Measurements from ENCODE around the gene FAM20C. TPM values are rescaled to one million over a fixed set of nuclear protein-coding genes. Genes with fewer than 3 reads are reported as not detected.

FAM20C gene
- total RNA-seq, 2 donors from 2014 or later = 13.7 to 19.9 TPM

DNA sequence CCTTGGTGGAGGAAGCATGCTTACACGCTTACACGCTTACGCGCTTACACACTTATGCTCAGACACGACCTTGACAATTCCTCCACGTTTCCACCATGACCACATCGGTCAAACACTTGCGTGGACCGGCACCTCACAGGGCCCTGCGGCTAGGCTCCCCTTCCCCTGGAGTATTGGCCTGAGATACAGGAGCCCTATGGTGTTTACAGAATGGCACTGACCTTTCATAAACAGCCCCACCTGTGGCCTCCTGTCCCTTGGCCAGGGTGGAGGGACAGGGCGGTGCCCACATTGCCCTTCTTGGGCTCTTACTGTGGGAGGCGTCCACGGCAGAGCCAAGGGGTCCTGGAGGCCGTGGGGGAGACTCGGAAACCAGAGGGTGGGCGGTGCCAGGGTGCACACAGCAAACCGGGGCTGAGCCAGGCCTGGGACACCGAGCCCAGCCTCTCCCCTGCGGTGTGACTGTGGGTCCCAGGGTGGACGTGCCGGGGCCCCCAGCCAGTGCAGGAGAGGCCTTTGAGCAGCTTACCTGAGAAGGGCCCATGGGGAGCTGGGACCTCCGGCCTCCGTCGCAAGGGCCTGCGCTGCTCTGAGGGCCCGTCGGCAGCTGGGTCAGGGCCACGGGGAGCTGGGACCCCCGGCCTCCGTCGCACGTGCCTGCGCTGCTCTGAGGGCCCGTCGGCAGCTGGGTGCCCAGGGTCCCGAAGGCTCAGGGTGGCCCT, 53.4 kb downstream of the FAM20C start:
- H3K36me3 ChIP-seq = peaks cover 23% of the 10 kb centered on the region
- no peak for DNase-seq (ENCODE audit: low spot score)
- H3K9me3 ChIP-seq = no peaks in the 10 kb centered on the region
- TF ChIP-seq, protein P1, sequence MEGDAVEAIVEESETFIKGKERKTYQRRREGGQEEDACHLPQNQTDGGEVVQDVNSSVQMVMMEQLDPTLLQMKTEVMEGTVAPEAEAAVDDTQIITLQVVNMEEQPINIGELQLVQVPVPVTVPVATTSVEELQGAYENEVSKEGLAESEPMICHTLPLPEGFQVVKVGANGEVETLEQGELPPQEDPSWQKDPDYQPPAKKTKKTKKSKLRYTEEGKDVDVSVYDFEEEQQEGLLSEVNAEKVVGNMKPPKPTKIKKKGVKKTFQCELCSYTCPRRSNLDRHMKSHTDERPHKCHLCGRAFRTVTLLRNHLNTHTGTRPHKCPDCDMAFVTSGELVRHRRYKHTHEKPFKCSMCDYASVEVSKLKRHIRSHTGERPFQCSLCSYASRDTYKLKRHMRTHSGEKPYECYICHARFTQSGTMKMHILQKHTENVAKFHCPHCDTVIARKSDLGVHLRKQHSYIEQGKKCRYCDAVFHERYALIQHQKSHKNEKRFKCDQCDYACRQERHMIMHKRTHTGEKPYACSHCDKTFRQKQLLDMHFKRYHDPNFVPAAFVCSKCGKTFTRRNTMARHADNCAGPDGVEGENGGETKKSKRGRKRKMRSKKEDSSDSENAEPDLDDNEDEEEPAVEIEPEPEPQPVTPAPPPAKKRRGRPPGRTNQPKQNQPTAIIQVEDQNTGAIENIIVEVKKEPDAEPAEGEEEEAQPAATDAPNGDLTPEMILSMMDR (IDR thresholded peaks at IDR 0.05) = no peak
- H3K27ac ChIP-seq = no peak overlapping the region
- no peak overlapping the region for H3K4me3 ChIP-seq
- no peaks in the 10 kb centered on the region for H3K27me3 ChIP-seq
- H3K4me1 ChIP-seq = no peaks in the 10 kb centered on the region

DNA sequence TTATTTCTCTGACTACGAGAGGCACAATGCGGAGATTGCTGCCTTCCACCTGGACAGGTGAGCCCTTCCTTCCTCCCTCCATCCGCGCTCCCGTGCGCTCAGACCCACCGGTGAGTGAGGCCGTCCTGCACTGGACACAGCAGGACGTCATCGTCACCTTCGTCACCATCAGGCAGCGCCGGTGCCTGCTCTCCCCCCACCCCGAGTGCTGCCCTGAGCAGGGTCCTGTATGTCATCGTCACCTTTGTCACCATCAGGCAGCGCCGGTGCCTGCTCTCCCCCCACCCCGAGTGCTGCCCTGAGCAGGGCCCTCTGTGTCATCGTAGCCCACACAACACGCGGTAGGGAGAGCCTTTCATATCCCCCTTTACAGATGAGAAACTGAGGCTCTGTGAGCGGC, 54.1 kb downstream of the FAM20C start:
- DNase-seq (ENCODE audit: low spot score) = no peak
- no peak overlapping the region for H3K27ac ChIP-seq
- no peaks in the 10 kb centered on the region for H3K4me1 ChIP-seq
- TF ChIP-seq, protein P1 (IDR thresholded peaks at IDR 0.05) = no peak
- H3K9me3 ChIP-seq = no peaks in the 10 kb centered on the region
- peaks cover 25% of the 10 kb centered on the region for H3K36me3 ChIP-seq
- no peaks in the 10 kb centered on the region for H3K27me3 ChIP-seq
- no peak overlapping the region for H3K4me3 ChIP-seq

DNA sequence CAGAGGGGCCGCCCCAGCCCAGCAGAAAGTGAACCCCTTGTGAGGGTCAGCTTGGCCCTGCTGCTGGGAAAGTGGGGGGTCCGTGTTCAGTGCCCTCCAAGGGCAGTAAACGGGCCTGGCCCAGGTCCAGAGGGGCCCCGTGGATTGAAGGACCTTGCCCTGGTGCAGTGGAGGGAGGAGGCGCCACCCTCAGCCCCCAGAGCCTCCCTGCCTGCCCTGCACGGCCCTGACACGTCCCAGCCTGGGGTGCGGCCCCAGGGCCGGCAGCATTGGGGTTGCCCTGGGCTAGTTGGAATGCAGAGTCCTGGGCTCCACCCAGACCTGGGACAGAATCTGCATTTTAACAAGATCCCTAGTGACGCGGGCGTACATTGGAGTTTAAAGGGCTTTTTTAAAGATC, 54.8 kb downstream of the FAM20C start:
- Histone ChIP-seq H3K9me3 (no peaks in the 10 kb centered on the region), H3K27me3 (no peaks in the 10 kb centered on the region), H3K4me3 (no peak overlapping the region), H3K4me1 (no peaks in the 10 kb centered on the region), H3K36me3 (peaks cover 32% of the 10 kb centered on the region), H3K27ac (no peak overlapping the region)
- TF ChIP-seq, protein P1 (IDR thresholded peaks at IDR 0.05) = no peak
- no peak for DNase-seq (ENCODE audit: low spot score)

DNA sequence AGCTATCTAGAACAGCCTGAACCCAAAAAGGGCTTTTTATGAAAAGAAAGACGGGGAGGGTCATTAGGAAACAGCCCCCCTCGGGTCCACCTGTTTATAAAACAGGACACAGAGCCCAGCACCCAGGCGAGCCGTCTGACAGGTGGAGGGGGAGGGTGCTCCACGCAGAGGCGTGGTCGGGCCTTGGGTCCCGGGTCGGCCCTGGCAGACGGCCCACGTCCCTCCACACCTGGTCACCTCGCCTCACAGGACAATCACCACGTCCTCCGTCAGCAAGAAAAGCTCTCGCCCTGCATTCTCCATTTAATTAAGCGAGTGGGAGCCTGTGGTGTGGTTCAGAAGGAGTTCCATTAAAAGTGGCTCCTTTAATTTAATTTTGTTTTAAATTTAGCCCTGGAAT, 55.3 kb downstream of the FAM20C start:
- H3K27ac ChIP-seq = no peak overlapping the region
- TF ChIP-seq, protein P1 (IDR thresholded peaks at IDR 0.05) = no peak
- no peak overlapping the region for H3K4me3 ChIP-seq
- DNase-seq (ENCODE audit: low spot score) = no peak
- H3K27me3 ChIP-seq = no peaks in the 10 kb centered on the region
- H3K4me1 ChIP-seq = no peaks in the 10 kb centered on the region
- no peaks in the 10 kb centered on the region for H3K9me3 ChIP-seq
- H3K36me3 ChIP-seq = peaks cover 37% of the 10 kb centered on the region

DNA sequence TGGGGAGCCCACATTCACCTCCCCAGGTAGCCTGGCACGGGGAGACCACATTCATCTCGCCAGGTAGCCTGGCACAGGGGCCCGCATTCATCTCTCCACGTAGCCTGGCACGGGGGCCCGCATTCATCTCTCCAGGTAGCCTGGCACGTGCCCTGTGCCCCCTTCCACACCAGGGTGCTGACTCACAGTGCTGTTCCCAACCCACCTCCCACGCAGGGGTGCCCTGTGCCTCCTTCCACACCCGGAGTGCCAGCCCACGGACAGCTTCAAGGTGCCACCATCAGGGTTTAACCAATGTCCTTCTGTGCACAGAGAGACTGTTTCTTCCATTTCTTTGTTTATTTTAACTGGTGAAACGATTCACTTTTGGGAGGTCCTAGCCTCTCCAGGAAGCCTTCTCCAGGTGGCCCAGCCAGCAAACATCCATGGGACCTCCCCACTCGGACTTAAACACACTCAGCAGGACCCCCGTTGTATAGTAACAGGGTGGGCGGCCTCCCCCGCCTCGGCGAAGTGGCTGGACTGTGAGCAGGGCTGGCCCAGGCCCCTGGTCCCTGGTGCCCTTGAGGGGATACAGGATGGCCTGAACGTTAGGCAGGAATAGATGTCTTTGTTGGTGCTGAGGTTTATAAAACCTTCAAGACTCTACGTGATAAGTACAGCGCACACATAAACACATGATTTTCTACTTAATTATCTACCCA, 56.5 kb downstream of the FAM20C start:
- H3K27ac ChIP-seq = no peak overlapping the region
- TF ChIP-seq, protein P1 (IDR thresholded peaks at IDR 0.05) = no peak

More for the DNA sequence above, 56.5 kb downstream of the FAM20C start:
- Histone ChIP-seq H3K9me3 (no peaks in the 10 kb centered on the region), H3K4me3 (no peak overlapping the region), H3K4me1 (no peaks in the 10 kb centered on the region), H3K27me3 (no peaks in the 10 kb centered on the region), H3K36me3 (peaks cover 44% of the 10 kb centered on the region)
- no peak for DNase-seq (ENCODE audit: low spot score)
